ENCODE measurements around the gene FRS2. TPM values are rescaled to one million over a fixed set of nuclear protein-coding genes. Genes with fewer than 3 reads are reported as not detected.

Gene FRS2
- total RNA-seq, 2 experiments from 2014 or later: 9.5 to 10.4 TPM

DNA sequence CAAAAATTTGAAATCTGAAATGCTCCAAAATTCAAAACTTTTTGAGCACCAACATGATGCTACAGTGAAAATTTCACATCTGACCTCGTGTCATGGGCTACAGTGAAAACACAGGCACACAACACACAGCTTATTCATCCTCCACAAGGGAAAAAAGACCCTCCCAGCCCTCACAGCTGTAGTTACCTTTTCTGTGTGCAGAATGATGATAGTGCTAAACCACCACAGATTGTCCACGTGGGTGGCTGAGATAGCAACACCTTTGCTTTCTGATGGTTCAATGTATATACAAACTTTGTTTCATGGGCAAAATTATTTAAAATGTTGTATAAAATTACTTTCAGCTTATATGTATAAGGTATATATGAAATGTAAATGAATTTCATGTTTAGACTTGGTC is 46.8 kb downstream of the FRS2 start:
- POLR2A ChIA-PET: no interaction called here
- peaks cover 46% of the 10 kb centered on the region for H3K4me1 Mint-ChIP-seq
- no peaks in the 10 kb centered on the region for H3K27me3 Mint-ChIP-seq
- H3K27ac Mint-ChIP-seq: no peak overlapping the region
- peaks cover 12% of the 10 kb centered on the region for H3K36me3 Mint-ChIP-seq (ENCODE audit: low read depth)
- DNase-seq (no peak), ATAC-seq (no peak)
- H3K4me3 Mint-ChIP-seq: no peak overlapping the region
- H3K9me3 Mint-ChIP-seq (ENCODE audit: low read depth): peaks cover 11% of the 10 kb centered on the region
- CTCF ChIA-PET: no interaction called here
- intact Hi-C loops (cut with DNase I, micrococcal nuclease): no loop called here

DNA sequence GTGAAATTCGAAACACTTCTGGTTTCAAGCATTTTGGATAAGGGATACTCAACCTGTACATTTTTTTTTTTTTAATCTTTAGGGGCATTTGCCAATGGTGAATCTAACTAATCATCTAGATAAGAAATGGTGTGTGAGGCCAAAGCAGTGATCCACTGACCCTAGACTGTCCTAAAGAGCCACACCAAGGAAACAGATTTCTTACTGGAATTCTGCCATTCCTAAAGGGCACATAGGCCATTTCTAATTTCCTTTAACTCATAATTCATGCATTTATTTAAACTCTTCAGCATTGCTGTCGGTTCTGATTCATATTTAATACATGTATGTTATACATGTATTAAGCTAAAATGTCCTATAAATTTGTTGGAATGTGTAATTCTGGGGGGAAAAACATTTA is 47.2 kb downstream of the FRS2 start:
- H3K27me3 Mint-ChIP-seq: no peaks in the 10 kb centered on the region
- CTCF ChIA-PET: no interaction called here
- intact Hi-C loops (cut with DNase I, micrococcal nuclease): no loop called here
- H3K9me3 Mint-ChIP-seq (ENCODE audit: low read depth): peaks cover 16% of the 10 kb centered on the region
- ATAC-seq (no peak), DNase-seq (no peak)
- H3K4me3 Mint-ChIP-seq: no peak overlapping the region
- POLR2A ChIA-PET: no interaction called here
- H3K4me1 Mint-ChIP-seq: peaks cover 44% of the 10 kb centered on the region
- peaks cover 17% of the 10 kb centered on the region for H3K36me3 Mint-ChIP-seq (ENCODE audit: low read depth)
- H3K27ac Mint-ChIP-seq: no peak overlapping the region

DNA sequence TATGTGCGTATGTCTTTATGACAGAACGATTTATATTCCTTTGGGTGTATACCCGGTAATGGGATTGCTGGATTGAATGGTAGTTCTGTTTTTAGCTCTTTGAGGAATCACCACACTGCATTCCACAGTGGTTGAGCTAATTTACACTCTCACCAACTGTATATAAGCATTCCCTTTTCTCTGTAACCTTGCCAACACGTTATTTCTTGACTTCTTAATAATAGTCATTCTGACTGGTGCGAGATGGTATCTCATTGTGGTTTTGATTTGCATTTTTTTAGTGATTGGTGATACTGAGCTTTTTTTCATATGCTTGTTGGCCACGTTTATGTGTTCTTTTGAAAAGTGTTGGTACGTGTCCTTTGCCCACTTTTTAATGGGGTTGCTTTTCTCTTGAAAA is 49.7 kb downstream of the FRS2 start:
- DNase-seq (no peak), ATAC-seq (no peak)
- Mint-ChIP-seq H3K4me3 (no peak overlapping the region), H3K27me3 (no peaks in the 10 kb centered on the region), H3K9me3 (ENCODE audit: low read depth) (peaks cover 27% of the 10 kb centered on the region), H3K4me1 (peaks cover 34% of the 10 kb centered on the region), H3K27ac (no peak overlapping the region), H3K36me3 (ENCODE audit: low read depth) (peaks cover 27% of the 10 kb centered on the region)
- ChIA-PET POLR2A (interaction anchor here (0.8 kb wide), 1 partner anchor 9 kb away, joined by 3 read pairs; no protein-coding TSS in a partner anchor), CTCF (no interaction called here)
- intact Hi-C loops (cut with DNase I, micrococcal nuclease): no loop called here

DNA sequence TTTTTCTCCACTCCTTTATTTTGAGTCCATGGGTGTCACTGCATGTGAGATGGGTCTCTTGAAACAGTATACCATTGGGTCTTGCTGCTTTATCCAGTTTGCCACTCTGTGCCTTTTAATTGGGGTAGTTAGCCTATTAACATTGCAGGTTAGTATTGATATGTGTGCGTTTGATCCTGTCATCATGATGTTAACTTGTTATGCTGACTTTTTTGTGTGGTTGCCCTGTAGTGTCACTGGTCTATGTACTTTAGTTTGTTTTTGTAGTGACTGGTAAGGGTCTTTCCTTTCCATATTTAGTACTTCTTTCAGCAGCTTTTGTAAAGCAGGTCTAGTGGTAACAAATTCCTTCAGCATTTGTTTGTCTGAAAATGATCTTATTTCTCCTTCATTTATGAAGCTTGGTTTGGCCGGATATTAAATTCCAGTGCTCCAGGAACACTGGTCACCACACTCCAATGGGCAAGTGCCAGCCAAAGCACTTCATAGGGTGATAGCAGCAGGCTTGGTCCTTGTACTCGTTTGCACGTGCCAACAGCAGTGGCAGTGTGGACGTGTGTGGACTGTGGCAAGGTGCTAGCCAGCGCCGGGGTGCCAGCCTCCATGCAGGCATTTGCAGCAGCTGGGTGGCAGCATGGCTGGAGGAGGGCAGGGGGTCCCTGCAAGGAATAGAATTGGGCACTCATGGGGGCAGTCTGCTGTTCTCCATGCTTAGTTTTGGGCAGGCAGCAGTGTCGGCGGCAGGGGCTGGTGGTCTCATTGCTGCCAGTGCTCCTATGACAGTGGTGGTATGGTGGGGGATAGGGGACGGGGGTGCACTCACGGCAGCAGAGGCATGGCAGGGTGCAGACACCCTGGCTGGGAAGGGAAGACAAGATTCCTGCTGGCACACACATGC is 53.5 kb downstream of the FRS2 start:
- Mint-ChIP-seq H3K4me1 (peaks cover 50% of the 10 kb centered on the region), H3K4me3 (no peak overlapping the region), H3K27ac (no peak overlapping the region), H3K27me3 (no peaks in the 10 kb centered on the region), H3K36me3 (ENCODE audit: low read depth) (peaks cover 27% of the 10 kb centered on the region), H3K9me3 (ENCODE audit: low read depth) (peaks cover 27% of the 10 kb centered on the region)
- CTCF ChIA-PET: no interaction called here
- intact Hi-C loops (cut with DNase I, micrococcal nuclease): no loop called here
- POLR2A ChIA-PET: no interaction called here
- DNase-seq (no peak), ATAC-seq (no peak)

DNA sequence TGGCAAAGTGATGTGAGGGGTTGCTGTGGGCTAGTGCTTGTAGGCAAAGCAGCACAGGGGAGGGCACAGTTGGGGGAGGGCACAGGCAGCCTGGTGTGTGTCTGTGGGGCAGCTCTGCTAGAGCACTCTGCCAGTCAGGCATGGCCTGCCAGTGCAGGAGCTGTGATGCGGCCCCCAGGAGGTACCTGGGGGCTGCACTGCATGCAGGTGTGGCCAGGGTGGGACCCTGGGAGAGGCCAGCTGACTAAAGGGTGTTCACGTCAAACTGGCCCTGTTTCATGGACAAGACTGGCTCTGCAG is 54.1 kb downstream of the FRS2 start:
- peaks cover 27% of the 10 kb centered on the region for H3K36me3 Mint-ChIP-seq (ENCODE audit: low read depth)
- ATAC-seq: no peak
- H3K9me3 Mint-ChIP-seq (ENCODE audit: low read depth): peaks cover 27% of the 10 kb centered on the region
- ChIA-PET CTCF (no interaction called here), POLR2A (interaction anchor here (0.6 kb wide), 1 partner anchor 149 kb away, joined by 11 read pairs; no protein-coding TSS in a partner anchor)
- peaks cover 54% of the 10 kb centered on the region for H3K4me1 Mint-ChIP-seq
- H3K4me3 Mint-ChIP-seq: no peak overlapping the region
- H3K27me3 Mint-ChIP-seq: no peaks in the 10 kb centered on the region
- intact Hi-C loops (cut with DNase I, micrococcal nuclease): no loop called here
- DNase-seq: no peak
- H3K27ac Mint-ChIP-seq: no peak overlapping the region

DNA sequence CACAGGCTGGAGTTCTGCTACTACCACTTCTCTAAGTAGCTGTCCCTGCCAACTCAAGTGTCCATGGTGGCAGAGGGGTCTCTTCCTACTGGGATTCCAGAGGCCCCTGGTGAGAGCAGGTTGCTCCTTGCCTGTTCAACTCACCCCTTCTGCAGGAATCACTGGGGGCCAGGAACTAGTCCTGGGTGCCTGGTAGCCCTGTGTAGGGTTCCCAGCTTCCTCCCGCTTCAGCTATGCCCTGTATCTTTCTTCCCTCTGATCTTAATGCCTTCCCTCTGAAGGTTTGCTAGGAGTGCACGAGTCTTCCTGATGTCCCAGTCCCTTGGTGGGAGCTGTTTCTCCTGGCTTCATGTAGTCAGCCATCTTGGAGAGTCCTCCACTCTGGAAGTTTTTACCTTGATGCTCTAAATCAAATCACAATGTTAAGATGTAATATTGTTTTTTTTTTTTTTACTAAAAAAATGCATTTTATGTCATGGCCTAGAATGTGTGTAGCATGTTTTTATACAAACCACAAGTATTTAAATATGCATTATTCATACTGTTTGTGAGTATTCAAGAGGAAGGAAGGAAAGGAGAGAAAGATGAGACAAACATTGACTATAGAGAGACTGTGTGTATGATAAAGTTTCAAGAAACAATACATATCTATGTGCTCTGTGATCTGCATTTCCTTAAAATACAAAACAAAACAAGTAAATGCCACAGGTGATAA is 54.7 kb downstream of the FRS2 start:
- Mint-ChIP-seq H3K4me1 (peaks cover 50% of the 10 kb centered on the region), H3K27me3 (no peaks in the 10 kb centered on the region), H3K4me3 (no peak overlapping the region), H3K27ac (no peak overlapping the region), H3K36me3 (ENCODE audit: low read depth) (peaks cover 23% of the 10 kb centered on the region), H3K9me3 (ENCODE audit: low read depth) (peaks cover 27% of the 10 kb centered on the region)
- no peak for DNase-seq
- no peak for ATAC-seq
- CTCF ChIA-PET: no interaction called here
- intact Hi-C loops (cut with DNase I, micrococcal nuclease): loop anchor here in 1 of 2 experiments (5.0 kb wide), 1 partner anchor 1158 kb away; no protein-coding TSS in a partner anchor
- POLR2A ChIA-PET: interaction anchor here (0.6 to 0.7 kb wide), 2 partner anchors 55 to 148 kb away, joined by 6 to 11 read pairs; partner anchors contain the start of gene FRS2

DNA sequence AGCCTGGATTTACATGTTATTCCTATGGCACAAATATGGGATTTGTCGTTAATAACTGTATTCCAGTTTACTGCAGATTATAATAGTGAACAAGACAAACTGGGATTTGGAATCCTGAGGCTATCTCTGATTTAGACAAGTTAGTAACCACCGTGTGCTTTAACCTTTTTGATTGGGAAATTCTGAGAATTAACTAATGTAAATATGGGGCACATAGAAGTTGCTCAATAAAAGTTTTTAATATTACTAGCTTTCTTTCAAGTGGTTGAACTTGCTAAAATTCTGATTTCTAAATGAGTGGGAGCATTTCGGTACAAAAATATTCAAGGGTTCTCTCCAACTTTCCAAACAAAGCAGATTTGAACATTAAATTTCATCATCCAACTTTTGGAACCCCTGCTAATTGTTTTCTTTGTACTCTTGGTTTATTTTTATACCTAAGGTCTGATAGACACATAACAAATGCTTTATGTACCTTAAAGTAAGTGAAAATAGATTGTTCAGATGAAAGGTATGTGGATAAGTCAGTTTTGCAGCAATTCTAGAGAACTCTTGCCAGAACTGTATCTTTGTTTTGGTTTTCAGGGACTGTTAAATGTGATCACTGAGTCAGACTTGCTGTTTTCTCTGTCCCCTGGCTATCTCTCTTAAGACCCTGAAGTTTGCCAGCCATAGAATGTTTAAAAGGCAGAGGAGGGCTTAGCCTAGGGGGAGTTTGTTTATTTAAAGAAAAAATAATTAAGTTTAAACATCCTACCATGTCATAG is 57.5 kb downstream of the FRS2 start:
- H3K27me3 Mint-ChIP-seq: no peaks in the 10 kb centered on the region
- H3K4me1 Mint-ChIP-seq: peaks cover 47% of the 10 kb centered on the region
- POLR2A ChIA-PET: no interaction called here
- intact Hi-C loops (cut with DNase I, micrococcal nuclease): loop anchor here in 1 of 2 experiments (2.0 to 5.0 kb wide), 2 partner anchors 57 to 1160 kb away; partner anchors contain the start of gene FRS2
- CTCF ChIA-PET: interaction anchor here (0.7 to 1.5 kb wide), 3 partner anchors 43 to 59 kb away, joined by 3 to 7 read pairs (median 3); partner anchors contain the start of gene FRS2
- DNase-seq: no peak
- H3K36me3 Mint-ChIP-seq (ENCODE audit: low read depth): peaks cover 10% of the 10 kb centered on the region
- peak; percentile 62 for ATAC-seq
- peak overlapping the region; percentile 8 for H3K27ac Mint-ChIP-seq
- no peak overlapping the region for H3K4me3 Mint-ChIP-seq
- H3K9me3 Mint-ChIP-seq (ENCODE audit: low read depth): peaks cover 8% of the 10 kb centered on the region

DNA sequence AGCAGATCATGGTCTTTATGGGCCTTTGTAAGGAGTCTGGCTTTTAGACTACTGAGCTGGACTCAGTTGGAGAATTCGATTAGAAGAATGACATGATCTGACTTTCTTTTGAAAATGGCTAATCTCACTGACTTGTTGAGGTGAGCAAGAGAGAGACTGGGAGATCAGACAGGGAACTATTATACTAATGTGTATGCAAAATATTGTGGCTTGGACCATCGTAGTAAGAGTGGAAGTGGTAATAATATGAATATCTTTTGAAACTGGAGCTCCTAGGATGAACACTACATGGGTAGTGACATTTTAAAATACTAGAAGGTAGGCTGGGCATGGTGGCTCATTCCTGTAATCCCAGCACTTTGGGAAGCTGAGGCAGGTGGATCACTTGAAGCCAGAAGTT is 58.8 kb downstream of the FRS2 start:
- CTCF ChIA-PET: interaction anchor here (0.7 to 1.5 kb wide), 5 partner anchors 14 to 59 kb away, joined by 3 to 7 read pairs (median 5); partner anchors contain the start of gene FRS2
- intact Hi-C loops (cut with DNase I, micrococcal nuclease): loop anchor here in 1 of 2 experiments (2.0 to 5.0 kb wide), 2 partner anchors 58 to 1162 kb away; partner anchors contain the start of gene FRS2

DNA sequence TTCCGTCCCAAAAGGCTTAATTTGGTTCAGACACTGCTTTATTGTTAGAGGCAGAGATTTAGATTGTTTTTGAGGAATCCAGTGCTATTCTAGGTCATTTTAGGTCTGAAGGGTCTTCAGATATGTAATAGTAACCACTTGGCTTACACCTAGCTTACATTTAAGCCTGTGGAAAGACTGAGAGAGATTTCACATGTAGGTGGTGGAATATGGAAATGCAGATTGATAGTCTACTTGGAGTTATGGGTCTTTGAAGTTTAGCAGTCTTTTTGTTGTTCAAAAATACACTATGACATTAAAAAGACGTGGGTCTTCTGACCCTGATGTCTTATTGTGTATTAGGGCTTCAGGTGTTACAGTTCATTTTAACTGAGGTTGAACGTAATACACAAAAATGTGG is 63.7 kb downstream of the FRS2 start:
- ChIA-PET CTCF (interaction anchor here (0.9 to 1.0 kb wide), 2 partner anchors 22 to 34 kb away, joined by 3 to 4 read pairs; no protein-coding TSS in a partner anchor), POLR2A (no interaction called here)
- Mint-ChIP-seq H3K36me3 (ENCODE audit: low read depth) (peaks cover 7% of the 10 kb centered on the region), H3K4me3 (no peak overlapping the region), H3K27ac (no peak overlapping the region), H3K4me1 (peaks cover 26% of the 10 kb centered on the region), H3K9me3 (ENCODE audit: low read depth) (no peaks in the 10 kb centered on the region), H3K27me3 (no peaks in the 10 kb centered on the region)
- DNase-seq: no peak
- ATAC-seq: no peak
- intact Hi-C loops (cut with DNase I, micrococcal nuclease): no loop called here

More for the DNA sequence above, 58.8 kb downstream of the FRS2 start:
- H3K36me3 Mint-ChIP-seq (ENCODE audit: low read depth): peaks cover 3% of the 10 kb centered on the region
- peak; percentile 67 for ATAC-seq
- no peaks in the 10 kb centered on the region for H3K9me3 Mint-ChIP-seq (ENCODE audit: low read depth)
- no peaks in the 10 kb centered on the region for H3K27me3 Mint-ChIP-seq
- H3K4me3 Mint-ChIP-seq: no peak overlapping the region
- H3K4me1 Mint-ChIP-seq: peaks cover 43% of the 10 kb centered on the region
- DNase-seq: no peak
- H3K27ac Mint-ChIP-seq: no peak overlapping the region
- POLR2A ChIA-PET: interaction anchor here (0.6 to 0.7 kb wide), 3 partner anchors 9 to 100 kb away, joined by 3 to 6 read pairs (median 3); no protein-coding TSS in a partner anchor

DNA sequence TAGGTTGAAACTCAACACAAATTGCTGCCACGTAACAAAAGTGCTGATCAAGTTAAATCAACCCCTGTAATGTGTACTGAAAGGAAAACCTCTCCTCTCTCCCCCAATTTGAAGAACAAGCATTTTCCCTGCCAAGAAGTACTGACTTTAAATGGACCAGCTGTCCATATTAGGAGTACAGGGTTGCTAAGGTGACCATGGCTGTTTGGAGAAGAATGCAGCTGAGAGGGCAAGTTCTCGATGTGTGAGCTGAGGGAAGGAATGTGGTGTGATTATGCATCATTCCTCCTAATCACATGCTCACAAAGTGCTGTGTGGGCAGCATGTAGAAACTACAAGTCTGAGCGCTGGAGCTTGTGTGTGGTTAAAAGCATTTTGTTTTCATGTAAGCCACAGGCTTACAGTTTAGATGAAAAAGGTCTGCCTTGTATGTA is 64.2 kb downstream of the FRS2 start:
- H3K9me3 Mint-ChIP-seq (ENCODE audit: low read depth): no peaks in the 10 kb centered on the region
- peaks cover 23% of the 10 kb centered on the region for H3K4me1 Mint-ChIP-seq
- peak overlapping the region; percentile 3 for H3K27ac Mint-ChIP-seq
- H3K36me3 Mint-ChIP-seq (ENCODE audit: low read depth): peaks cover 7% of the 10 kb centered on the region
- ATAC-seq (peak; percentile 94), DNase-seq (peak; percentile 58)
- H3K27me3 Mint-ChIP-seq: no peaks in the 10 kb centered on the region
- intact Hi-C loops (cut with DNase I, micrococcal nuclease): no loop called here
- ChIA-PET POLR2A (no interaction called here), CTCF (interaction anchor here (0.9 to 1.0 kb wide), 2 partner anchors 21 to 33 kb away, joined by 3 to 4 read pairs; no protein-coding TSS in a partner anchor)
- H3K4me3 Mint-ChIP-seq: no peak overlapping the region

DNA sequence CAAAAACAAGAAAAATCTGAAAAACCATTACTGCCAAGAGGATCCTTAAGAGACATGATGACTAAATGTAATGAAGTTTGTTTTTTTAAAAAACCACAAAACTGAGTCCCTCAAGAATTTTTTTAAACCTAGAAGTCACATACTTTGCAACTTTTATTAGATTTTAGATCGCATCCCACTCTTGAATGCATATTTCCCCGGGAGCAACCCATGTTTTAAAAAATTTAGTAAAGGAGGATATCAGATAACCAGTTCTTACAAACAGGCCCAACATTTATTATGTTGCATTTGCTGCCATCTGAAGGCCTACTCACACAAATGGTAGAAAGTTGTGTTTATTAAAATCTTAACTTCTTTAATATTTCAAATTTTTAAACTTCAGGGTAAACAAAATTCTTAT is 70.8 kb downstream of the FRS2 start:
- no peak overlapping the region for H3K4me3 Mint-ChIP-seq
- DNase-seq: no peak
- intact Hi-C loops (cut with DNase I, micrococcal nuclease): no loop called here
- H3K9me3 Mint-ChIP-seq (ENCODE audit: low read depth): peaks cover 8% of the 10 kb centered on the region
- ChIA-PET POLR2A (no interaction called here), CTCF (no interaction called here)
- peaks cover 4% of the 10 kb centered on the region for H3K4me1 Mint-ChIP-seq
- no peak overlapping the region for H3K27ac Mint-ChIP-seq
- no peak for ATAC-seq
- H3K27me3 Mint-ChIP-seq: no peaks in the 10 kb centered on the region
- H3K36me3 Mint-ChIP-seq (ENCODE audit: low read depth): peaks cover 24% of the 10 kb centered on the region
